ENCODE measurements around the gene ATP6AP1. TPM values are rescaled to one million over a fixed set of nuclear protein-coding genes. Genes with fewer than 3 reads are reported as not detected.

The ATP6AP1 gene
- polyA plus RNA-seq, 1 donor (not counting 4 experiments of a cell fraction or from before 2014, with no cell fraction given): 42.4 TPM

- H3K9me3 ChIP-seq (ENCODE audit: control insufficient read depth, low read depth, low read length): no peaks in the 10 kb centered on the region
- H3K4me1 ChIP-seq (ENCODE audit: control insufficient read depth, extremely low read depth, insufficient read depth, low read length): peaks cover 4% of the 10 kb centered on the region
- dilution Hi-C loops (cut with MboI; ENCODE audit: extremely low pct_ligation_motif_present, low sequenced_read_pairs): no loop called here
- no peaks in the 10 kb centered on the region for H3K27me3 ChIP-seq (ENCODE audit: control insufficient read depth, extremely low read depth, insufficient read depth, low read length)
- H3K9me1 ChIP-seq (ENCODE audit: control insufficient read depth, extremely low read depth, insufficient read depth, low read length): no peaks in the 10 kb centered on the region
- peak overlapping the region in 1 of 3 experiments; percentile 48 for H3K4me3 ChIP-seq (ENCODE audit: control insufficient read depth in 2 of 3, extremely low read depth in 1 of 3, insufficient read depth in 2 of 3, low read depth in 1 of 3, low read length in 3 of 3)
- H3K79me2 ChIP-seq (ENCODE audit: control insufficient read depth, insufficient read depth, low read length): peaks cover 8% of the 10 kb centered on the region
- H3K27ac ChIP-seq (ENCODE audit: control insufficient read depth, insufficient read depth, low read length): no peak overlapping the region
- DNase-seq (ENCODE audit: low read depth, low spot score) (no peak), FAIRE-seq (no peak)
- no peaks in the 10 kb centered on the region for H4K20me1 ChIP-seq (ENCODE audit: control insufficient read depth, extremely low read depth, insufficient read depth, low read length)
- H2AFZ ChIP-seq (ENCODE audit: control insufficient read depth, low read length): no peak overlapping the region
- H3K4me2 ChIP-seq (ENCODE audit: control insufficient read depth, extremely low read depth, insufficient read depth, low read depth, low read length): peak overlapping the region; percentile 66
- peaks cover 0 to 3% of the 10 kb centered on the region in 2 experiments for H3K36me3 ChIP-seq (ENCODE audit: control insufficient read depth in 2 of 2, extremely low read depth in 1 of 2, insufficient read depth in 2 of 2, low read length in 2 of 2)
- TF ChIP-seq EZH2 (IDR thresholded peaks at IDR 0.05; ENCODE audit: low read length) (no peak), CTCF (optimal IDR thresholded peaks at IDR 0.05 in 1 of 3, IDR thresholded peaks at IDR 0.05 in 1 of 3, conservative IDR thresholded peaks at IDR 0.05 in 1 of 3; ENCODE audit: extremely low read depth in 1 of 3, insufficient read depth in 2 of 3, low read length in 3 of 3) (no peak)
- no peak overlapping the region for H3K9ac ChIP-seq (ENCODE audit: control insufficient read depth, extremely low read depth, insufficient read depth, low read length)
Measured at GRCh38 chrX:154459832-154460231, 31.4 kb downstream of the ATP6AP1 start.

DNA sequence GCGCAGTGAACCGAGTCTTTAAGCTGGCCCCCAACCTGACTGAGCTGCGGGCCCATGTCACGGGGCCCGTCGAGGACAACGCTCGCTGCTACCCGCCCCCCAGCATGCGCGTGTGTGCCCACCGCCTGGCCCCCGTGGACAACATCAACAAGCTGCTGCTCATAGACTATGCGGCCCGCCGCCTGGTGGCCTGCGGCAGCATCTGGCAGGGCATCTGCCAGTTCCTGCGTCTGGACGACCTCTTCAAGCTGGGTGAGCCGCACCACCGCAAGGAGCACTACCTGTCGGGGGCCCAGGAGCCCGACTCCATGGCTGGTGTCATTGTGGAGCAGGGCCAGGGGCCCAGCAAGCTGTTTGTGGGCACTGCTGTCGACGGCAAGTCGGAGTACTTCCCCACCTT, 31.8 kb downstream of the ATP6AP1 start:
- H3K4me3 ChIP-seq (ENCODE audit: control insufficient read depth in 2 of 3, extremely low read depth in 1 of 3, insufficient read depth in 2 of 3, low read depth in 1 of 3, low read length in 3 of 3): no peak overlapping the region
- no peaks in the 10 kb centered on the region for H4K20me1 ChIP-seq (ENCODE audit: control insufficient read depth, extremely low read depth, insufficient read depth, low read length)
- dilution Hi-C loops (cut with MboI; ENCODE audit: extremely low pct_ligation_motif_present, low sequenced_read_pairs): no loop called here
- TF ChIP-seq EZH2 (IDR thresholded peaks at IDR 0.05; ENCODE audit: low read length) (no peak), CTCF (optimal IDR thresholded peaks at IDR 0.05 in 1 of 3, IDR thresholded peaks at IDR 0.05 in 1 of 3, conservative IDR thresholded peaks at IDR 0.05 in 1 of 3; ENCODE audit: extremely low read depth in 1 of 3, insufficient read depth in 2 of 3, low read length in 3 of 3) (peak in 2 of 3 experiments; percentile 24 to 49)
- no peak overlapping the region for H3K9ac ChIP-seq (ENCODE audit: control insufficient read depth, extremely low read depth, insufficient read depth, low read length)
- H3K9me3 ChIP-seq (ENCODE audit: control insufficient read depth, low read depth, low read length): no peaks in the 10 kb centered on the region
- H3K79me2 ChIP-seq (ENCODE audit: control insufficient read depth, insufficient read depth, low read length): peaks cover 8% of the 10 kb centered on the region
- H3K9me1 ChIP-seq (ENCODE audit: control insufficient read depth, extremely low read depth, insufficient read depth, low read length): no peaks in the 10 kb centered on the region
- H3K27ac ChIP-seq (ENCODE audit: control insufficient read depth, insufficient read depth, low read length): no peak overlapping the region
- FAIRE-seq: no peak
- peaks cover 4% of the 10 kb centered on the region for H3K4me1 ChIP-seq (ENCODE audit: control insufficient read depth, extremely low read depth, insufficient read depth, low read length)
- no peak for DNase-seq (ENCODE audit: low read depth, low spot score)
- H3K36me3 ChIP-seq (ENCODE audit: control insufficient read depth in 2 of 2, extremely low read depth in 1 of 2, insufficient read depth in 2 of 2, low read length in 2 of 2): peaks cover 0 to 3% of the 10 kb centered on the region in 2 experiments
- H2AFZ ChIP-seq (ENCODE audit: control insufficient read depth, low read length): no peak overlapping the region
- no peak overlapping the region for H3K4me2 ChIP-seq (ENCODE audit: control insufficient read depth, extremely low read depth, insufficient read depth, low read depth, low read length)
- H3K27me3 ChIP-seq (ENCODE audit: control insufficient read depth, extremely low read depth, insufficient read depth, low read length): no peaks in the 10 kb centered on the region

Measured in keratinocyte (primary cell).